ENCODE results near the gene PLD4.

- TF ChIP-seq CTCF (IDR thresholded peaks at IDR 0.05) (no peak), POLR2A (IDR thresholded peaks at IDR 0.05) (no peak)
These were observed 26.5 kb upstream of the PLD4 start for GRCh38 chr14:104898195-104898558.

All from body of pancreas (tissue), 4 donors.